GM20000 (cell line): Measurements from ENCODE around the gene LY6G5B.

ENCODE experiments used
- DNase-seq: peaks from one replicate; pipeline ENCODE4 v3.0.0; 2012; ENCODE audit warnings: low spot score
- TF ChIP-seq, protein P1 (sequence below): IDR thresholded peaks from 2 replicates; pipeline ENCODE4 v1.5.1; 2012; ENCODE audit warnings: mild to moderate bottlenecking, control low read depth; ENCODE audit errors: extremely low read depth, missing control alignments

LY6G5B gene

DNA sequence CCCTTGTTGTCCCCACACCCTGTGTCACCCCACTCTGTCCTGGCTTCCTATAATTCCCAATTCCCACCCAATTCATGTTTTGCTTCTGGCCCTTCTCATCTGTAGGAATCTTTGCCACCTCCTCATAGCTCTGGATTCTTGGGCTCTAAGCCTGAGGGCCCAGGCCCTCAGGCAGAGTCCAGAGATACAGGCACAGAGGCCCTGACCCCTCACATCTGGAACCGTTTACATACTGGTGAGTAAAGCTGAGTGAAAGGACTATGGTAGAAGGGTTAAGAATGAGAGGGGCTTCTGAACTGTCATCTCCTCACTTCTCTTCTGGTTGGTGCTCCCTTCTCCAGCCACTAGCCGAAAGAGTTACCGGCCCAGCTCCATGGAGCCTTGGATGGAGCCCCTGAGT, 35.6 kb upstream of the LY6G5B start:
- DNase-seq, result no peak
- TF ChIP-seq, protein P1, sequence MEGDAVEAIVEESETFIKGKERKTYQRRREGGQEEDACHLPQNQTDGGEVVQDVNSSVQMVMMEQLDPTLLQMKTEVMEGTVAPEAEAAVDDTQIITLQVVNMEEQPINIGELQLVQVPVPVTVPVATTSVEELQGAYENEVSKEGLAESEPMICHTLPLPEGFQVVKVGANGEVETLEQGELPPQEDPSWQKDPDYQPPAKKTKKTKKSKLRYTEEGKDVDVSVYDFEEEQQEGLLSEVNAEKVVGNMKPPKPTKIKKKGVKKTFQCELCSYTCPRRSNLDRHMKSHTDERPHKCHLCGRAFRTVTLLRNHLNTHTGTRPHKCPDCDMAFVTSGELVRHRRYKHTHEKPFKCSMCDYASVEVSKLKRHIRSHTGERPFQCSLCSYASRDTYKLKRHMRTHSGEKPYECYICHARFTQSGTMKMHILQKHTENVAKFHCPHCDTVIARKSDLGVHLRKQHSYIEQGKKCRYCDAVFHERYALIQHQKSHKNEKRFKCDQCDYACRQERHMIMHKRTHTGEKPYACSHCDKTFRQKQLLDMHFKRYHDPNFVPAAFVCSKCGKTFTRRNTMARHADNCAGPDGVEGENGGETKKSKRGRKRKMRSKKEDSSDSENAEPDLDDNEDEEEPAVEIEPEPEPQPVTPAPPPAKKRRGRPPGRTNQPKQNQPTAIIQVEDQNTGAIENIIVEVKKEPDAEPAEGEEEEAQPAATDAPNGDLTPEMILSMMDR, result no peak

DNA sequence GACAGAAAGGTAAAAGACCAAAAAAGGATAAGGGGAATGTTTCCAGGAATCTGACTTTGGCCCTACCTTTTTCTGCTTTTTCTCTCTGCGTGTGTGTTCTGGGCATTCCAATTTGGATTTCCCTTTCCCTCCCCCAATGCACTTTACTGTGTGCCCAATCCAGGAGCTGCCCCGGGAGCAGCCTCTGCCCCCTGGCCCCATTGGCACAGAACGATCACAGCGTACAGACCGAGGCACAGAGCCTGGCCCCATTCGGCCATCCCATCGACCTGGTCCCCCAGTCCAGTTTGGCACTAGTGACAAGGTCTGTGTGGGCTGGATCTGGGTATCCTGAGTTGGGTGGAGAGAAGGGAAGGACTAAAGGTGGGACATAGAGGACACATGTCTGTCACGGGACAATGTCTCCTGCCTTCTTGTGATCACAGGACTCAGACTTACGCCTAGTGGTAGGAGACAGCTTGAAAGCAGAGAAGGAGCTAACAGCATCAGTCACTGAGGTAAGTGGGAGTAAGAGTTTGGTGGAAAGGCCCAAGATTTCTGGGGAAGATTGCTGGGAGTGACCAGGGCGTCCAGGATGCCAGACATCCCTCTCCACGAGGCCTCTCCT, 34.7 kb upstream of the LY6G5B start:
- TF ChIP-seq, protein P1, result no peak
- no peak for DNase-seq

DNA sequence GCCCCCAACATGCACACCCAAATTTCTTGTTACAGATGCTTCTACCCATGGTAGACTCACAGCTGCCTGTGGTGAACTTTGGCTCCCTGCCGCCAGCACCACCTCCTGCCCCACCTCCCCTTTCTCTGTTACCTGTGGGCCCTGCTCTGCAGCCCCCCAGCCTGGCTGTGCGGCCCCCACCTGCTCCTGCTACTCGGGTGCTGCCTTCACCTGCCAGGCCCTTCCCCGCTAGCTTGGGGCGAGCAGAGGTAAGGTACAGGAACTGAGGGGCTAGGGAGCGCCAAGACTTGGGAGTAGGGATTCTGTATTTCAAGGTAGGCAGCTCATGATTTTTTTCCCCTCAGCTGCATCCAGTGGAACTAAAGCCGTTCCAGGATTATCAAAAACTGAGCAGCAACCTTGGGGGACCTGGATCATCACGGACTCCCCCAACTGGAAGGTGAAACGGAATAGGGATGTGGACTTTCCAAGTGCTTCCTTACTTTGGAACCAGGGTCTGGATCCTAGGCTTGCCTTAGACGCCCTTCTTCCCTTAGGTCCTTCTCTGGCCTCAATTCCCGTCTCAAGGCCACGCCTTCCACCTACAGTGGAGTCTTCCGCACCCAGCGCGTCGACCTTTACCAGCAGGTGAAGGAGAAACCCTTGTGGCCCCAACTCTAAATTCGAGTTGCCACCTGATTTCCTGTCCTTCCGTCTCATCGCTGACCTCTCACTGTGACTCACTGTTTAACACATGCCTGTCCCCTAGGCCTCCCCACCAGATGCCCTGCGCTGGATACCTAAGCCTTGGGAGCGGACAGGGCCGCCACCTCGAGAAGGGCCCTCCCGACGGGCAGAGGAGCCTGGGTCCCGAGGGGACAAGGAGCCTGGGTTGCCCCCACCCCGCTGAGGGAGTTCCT, 32.8 kb upstream of the LY6G5B start:
- TF ChIP-seq, protein P1, result no peak
- no peak for DNase-seq

DNA sequence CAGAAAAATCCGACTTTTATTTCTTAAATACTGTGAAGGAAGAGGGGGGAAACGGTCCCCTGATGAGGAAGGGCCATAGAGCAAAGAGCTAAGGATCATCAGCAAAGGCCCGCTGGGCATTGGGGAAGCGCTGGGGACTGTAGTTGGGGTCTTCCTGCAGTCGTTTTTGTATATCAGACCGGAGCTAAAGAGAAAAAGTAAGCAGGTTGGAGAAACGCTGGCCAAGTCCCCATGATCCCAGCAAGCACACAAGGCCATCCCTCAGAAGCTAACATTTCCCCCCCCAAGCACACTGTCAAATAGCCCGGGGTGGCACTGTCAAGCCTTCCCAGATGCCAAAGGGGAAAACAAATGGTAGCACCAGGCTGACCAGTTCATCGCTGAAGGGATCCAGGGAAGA, 30.7 kb upstream of the LY6G5B start:
- TF ChIP-seq, protein P1, result no peak
- no peak for DNase-seq

DNA sequence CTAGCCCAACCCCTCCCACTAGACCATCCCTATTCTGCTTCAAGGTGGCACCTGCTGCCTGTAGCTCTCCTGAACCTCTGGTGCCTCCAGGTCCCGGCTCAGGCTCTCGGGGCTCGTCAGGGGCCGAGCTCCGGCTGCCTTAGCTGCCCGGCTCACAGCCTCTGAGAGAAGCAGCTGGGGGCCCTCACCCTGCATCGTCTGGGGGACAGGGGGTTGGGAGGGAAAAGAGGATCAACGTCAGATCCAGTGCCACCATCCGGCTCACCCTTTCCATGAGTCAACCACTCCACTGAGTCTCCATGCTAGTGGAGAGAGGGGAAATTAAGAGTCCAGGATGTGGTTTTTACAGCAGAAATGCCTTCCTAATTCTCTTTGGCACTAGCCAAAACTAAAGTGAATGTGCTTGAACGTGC, 30.3 kb upstream of the LY6G5B start:
- no peak for DNase-seq
- TF ChIP-seq, protein P1, result no peak

DNA sequence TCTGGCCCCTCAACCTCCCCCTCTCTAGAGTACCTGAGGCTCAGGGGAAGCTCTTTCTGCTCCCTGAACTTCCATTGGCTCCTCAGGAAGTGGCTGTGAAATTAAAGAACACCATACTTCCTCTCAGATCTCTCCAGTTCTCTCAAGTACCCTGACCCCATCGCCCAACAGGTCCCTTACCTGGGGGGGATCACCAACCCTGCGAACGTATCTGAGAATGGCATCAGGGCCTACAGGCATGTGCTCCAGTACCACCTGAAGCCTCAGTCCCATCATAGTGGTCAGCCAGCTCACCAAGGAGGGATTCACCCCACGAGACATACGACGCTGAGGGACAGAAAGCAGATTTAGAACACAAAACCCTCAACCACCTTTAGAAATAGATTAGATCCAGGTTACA, 29.2 kb upstream of the LY6G5B start:
- TF ChIP-seq, protein P1, result no peak

DNA sequence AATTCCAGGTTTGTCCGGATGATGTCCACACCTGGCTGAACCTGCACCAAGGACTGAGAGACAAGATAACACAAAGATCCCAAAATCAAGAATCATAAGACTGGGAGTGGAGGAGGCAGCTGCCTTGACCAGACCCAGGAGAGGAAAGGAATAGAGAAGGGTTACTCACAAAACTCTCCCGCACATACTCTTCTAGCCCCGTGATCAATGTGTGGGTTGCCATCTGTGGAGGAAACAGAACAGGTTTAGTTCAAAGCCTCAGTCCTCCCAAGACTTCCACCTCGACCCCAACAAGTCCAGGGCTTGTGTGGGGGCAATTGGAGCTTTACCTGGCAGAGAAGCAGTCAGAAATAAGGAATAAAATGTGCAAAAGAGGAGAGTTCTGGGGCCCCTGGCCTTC, 28.4 kb upstream of the LY6G5B start:
- DNase-seq, result no peak
- TF ChIP-seq, protein P1, result no peak

More for the DNA sequence above, 29.2 kb upstream of the LY6G5B start:
- DNase-seq, result no peak
